GM23338 (cell line): ENCODE measurements around the gene NEB.

Source experiments
- CREB1 ChIP-seq: fragments of 250-450 bp; sonication (Bioruptor Pico); IDR thresholded peaks from 2 replicates; pipeline ENCODE4 v1.5.0; 2020; ENCODE audit warnings: low read depth, mild to moderate bottlenecking, moderate library complexity
- CTCF ChIP-seq, 2 experiments: fragments of 200-600 bp in 1 of 2; sonication (generic) in 1 of 2; conservative IDR thresholded peaks; 2 replicates each; pipeline versions ENCODE4 v1.5.1 to v1.6.1; 2016 to 2017; ENCODE audit warnings: antibody characterized with exemption in 2 of 2, low read depth in 2 of 2, mild to moderate bottlenecking in 2 of 2, moderate library complexity in 1 of 2

DNA sequence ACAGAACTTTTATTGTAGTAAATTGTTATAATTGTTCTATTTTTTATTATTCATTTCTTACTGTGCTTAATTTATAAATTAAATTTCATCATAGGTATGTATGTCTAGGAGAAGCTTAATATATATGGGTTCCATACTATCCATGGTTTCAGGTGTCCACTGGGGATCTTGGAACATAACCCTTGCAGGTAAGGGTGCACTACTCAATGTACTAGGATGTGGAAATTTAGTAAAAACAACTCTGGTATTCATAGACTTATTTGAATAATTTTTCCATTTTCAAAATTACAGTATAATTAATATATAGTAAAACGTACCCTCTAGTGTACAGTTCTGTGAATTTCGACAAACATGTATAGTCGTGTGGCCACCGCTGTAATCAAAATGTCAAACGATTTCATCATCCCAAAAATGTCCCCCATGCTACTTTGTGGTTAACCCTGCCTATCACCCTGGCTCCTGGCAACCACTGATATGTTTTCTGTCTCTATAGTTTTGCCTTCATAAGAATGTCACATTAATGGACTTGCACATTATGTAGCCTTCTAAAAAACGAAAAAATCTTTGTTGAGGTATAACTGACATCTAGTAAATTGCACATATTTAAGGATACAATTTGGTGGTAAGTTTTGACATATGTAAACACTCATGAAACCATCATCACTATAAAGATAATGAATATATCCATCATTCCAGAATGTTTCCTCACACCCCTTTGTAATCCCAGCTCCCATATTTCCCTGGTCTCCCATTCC is 48.3 kb upstream of the NEB start:
- TF ChIP-seq CTCF (conservative IDR thresholded peaks at IDR 0.05; ENCODE audit: low read depth in 2 of 2) (no peak), CREB1 (CRISPR knock-in tag) (no peak)
